ENCODE measurements around the gene RXRA.

DNA sequence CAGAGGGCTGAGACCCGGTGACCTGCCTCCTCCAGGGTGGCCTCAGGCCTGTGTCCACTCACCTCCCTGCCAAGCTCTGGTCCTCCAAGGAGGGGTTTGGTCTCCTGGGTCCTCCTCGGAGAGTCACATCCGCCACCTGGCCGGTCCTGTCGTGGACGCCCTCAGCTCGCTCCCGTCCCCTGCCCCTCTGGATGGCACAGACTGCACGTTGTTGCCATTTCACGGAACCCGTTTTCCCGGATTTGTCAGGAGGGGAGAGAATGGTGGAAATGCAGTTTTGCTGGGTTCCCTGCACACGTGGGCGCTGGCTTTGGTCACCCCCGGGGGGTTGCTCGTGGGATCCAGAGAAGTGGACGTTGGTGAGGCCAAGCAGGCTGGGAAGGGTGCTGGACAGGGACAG is 62.7 kb downstream of the RXRA start:
- TF ChIP-seq, protein P1, sequence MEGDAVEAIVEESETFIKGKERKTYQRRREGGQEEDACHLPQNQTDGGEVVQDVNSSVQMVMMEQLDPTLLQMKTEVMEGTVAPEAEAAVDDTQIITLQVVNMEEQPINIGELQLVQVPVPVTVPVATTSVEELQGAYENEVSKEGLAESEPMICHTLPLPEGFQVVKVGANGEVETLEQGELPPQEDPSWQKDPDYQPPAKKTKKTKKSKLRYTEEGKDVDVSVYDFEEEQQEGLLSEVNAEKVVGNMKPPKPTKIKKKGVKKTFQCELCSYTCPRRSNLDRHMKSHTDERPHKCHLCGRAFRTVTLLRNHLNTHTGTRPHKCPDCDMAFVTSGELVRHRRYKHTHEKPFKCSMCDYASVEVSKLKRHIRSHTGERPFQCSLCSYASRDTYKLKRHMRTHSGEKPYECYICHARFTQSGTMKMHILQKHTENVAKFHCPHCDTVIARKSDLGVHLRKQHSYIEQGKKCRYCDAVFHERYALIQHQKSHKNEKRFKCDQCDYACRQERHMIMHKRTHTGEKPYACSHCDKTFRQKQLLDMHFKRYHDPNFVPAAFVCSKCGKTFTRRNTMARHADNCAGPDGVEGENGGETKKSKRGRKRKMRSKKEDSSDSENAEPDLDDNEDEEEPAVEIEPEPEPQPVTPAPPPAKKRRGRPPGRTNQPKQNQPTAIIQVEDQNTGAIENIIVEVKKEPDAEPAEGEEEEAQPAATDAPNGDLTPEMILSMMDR (IDR thresholded peaks at IDR 0.05; ENCODE audit: insufficient read depth, low read length): no peak
- TF ChIP-seq, protein P2, sequence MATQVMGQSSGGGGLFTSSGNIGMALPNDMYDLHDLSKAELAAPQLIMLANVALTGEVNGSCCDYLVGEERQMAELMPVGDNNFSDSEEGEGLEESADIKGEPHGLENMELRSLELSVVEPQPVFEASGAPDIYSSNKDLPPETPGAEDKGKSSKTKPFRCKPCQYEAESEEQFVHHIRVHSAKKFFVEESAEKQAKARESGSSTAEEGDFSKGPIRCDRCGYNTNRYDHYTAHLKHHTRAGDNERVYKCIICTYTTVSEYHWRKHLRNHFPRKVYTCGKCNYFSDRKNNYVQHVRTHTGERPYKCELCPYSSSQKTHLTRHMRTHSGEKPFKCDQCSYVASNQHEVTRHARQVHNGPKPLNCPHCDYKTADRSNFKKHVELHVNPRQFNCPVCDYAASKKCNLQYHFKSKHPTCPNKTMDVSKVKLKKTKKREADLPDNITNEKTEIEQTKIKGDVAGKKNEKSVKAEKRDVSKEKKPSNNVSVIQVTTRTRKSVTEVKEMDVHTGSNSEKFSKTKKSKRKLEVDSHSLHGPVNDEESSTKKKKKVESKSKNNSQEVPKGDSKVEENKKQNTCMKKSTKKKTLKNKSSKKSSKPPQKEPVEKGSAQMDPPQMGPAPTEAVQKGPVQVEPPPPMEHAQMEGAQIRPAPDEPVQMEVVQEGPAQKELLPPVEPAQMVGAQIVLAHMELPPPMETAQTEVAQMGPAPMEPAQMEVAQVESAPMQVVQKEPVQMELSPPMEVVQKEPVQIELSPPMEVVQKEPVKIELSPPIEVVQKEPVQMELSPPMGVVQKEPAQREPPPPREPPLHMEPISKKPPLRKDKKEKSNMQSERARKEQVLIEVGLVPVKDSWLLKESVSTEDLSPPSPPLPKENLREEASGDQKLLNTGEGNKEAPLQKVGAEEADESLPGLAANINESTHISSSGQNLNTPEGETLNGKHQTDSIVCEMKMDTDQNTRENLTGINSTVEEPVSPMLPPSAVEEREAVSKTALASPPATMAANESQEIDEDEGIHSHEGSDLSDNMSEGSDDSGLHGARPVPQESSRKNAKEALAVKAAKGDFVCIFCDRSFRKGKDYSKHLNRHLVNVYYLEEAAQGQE (IDR thresholded peaks at IDR 0.05; ENCODE audit: insufficient replicate concordance, low read depth): no peak
- TF ChIP-seq POLR2AphosphoS5 (IDR thresholded peaks at IDR 0.05; ENCODE audit: low read depth): no peak
- TF ChIP-seq SPI1 (IDR thresholded peaks at IDR 0.05; ENCODE audit: borderline replicate concordance, low read depth): no peak
